ENCODE data around the gene C16orf92. TPM values are rescaled to one million over a fixed set of nuclear protein-coding genes. Genes with fewer than 3 reads are reported as not detected.

C16orf92 gene
- total and polyA plus RNA-seq, 2 donors from 2014 or later: not detected

DNA sequence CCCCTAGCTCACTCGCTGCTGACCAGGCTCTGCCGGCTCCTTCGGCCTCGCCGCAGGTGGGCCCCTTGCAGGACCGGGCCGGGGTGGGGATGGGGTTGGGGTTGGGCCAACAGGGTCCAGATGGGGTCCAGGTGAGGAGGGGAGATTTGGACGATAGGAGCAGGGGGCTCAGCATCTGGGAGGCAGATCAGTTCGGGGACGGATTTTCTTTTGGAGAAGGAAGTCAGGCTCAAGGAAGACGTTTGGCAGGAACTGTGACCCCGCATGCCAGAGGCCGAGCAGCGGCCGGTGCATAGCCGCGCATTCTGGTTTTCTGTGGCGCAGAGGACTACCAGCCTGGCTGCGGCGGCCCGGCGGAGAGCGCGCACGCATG is 41.7 kb downstream of the C16orf92 start:
- H3K4me3 ChIP-seq (ENCODE audit: low read length in 3 of 3): peak overlapping the region; percentile 56 to 91 (median 81)
- peak overlapping the region; percentile 97 to 99 for H3K27ac ChIP-seq (ENCODE audit: low read depth in 2 of 2, low read length in 2 of 2)
- no peaks in the 10 kb centered on the region for H3K27me3 ChIP-seq (ENCODE audit: control insufficient read depth, insufficient read depth, low read length)
- TF ChIP-seq, protein P1, sequence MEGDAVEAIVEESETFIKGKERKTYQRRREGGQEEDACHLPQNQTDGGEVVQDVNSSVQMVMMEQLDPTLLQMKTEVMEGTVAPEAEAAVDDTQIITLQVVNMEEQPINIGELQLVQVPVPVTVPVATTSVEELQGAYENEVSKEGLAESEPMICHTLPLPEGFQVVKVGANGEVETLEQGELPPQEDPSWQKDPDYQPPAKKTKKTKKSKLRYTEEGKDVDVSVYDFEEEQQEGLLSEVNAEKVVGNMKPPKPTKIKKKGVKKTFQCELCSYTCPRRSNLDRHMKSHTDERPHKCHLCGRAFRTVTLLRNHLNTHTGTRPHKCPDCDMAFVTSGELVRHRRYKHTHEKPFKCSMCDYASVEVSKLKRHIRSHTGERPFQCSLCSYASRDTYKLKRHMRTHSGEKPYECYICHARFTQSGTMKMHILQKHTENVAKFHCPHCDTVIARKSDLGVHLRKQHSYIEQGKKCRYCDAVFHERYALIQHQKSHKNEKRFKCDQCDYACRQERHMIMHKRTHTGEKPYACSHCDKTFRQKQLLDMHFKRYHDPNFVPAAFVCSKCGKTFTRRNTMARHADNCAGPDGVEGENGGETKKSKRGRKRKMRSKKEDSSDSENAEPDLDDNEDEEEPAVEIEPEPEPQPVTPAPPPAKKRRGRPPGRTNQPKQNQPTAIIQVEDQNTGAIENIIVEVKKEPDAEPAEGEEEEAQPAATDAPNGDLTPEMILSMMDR (IDR thresholded peaks at IDR 0.05; ENCODE audit: borderline replicate concordance, extremely low read depth, insufficient read depth): no peak
- DNase-seq: peak in 1 of 5 donors; percentile 87
- no peak for FAIRE-seq
- no peaks in the 10 kb centered on the region for H3K9me3 ChIP-seq (ENCODE audit: control insufficient read depth in 2 of 3, insufficient read depth in 1 of 3, low read length in 3 of 3)
- intact Hi-C loops (cut with DNase I): no loop called here
- peaks cover 8 to 29% (median 21%) of the 10 kb centered on the region in 3 donors for H3K36me3 ChIP-seq (ENCODE audit: control insufficient read depth in 2 of 3, insufficient read depth in 3 of 3, low read length in 3 of 3)
- H3K4me1 ChIP-seq (ENCODE audit: control insufficient read depth in 2 of 3, insufficient read depth in 2 of 3, low read depth in 1 of 3, low read length in 3 of 3): peaks cover 0 to 39% (median 18%) of the 10 kb centered on the region in 3 donors
- H3K9ac ChIP-seq (ENCODE audit: low read length in 3 of 3): peak overlapping the region; percentile 52 to 97 (median 52)

DNA sequence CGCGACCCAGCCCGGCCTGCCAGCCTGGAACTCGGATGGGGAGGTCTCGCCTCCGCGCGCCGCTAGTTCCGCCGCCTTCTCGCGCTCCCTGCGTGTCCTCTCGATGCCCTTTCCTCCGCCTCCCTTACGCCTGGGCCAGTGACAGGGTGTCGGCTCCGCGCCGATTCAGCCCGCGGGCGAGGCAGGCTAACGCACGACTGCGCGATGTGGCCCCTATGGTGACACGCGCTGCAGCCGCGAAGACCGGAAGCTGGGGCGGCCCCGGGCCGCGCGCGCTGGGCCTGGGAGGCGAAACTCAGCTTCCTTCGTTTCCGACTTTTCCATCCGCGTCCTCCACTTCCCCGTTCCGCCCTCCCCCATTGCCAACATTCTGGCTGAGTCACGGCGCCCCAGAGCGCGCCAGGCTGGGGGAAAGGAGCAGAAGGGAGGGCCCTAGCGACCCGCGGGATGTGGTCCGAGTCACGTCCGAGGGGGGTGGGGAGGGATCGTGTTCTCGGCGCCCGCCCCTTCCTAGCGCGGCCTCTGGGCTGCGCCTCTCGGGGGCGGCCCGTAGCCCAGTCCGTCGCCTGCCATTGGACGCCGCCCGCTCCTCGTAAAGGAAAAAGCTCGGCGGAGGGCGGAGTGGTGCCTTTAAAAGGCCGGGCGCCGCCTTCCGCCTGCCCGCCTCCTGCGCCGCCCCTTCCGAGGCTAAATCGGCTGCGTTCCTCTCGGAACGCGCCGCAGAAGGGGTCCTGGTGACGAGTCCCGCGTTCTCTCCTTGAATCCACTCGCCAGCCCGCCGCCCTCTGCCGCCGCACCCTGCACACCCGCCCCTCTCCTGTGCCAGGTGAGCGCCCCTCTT is 42.3 kb downstream of the C16orf92 start, which contains the start of gene ALDOA:
Gene ALDOA (plus strand): TSS at position 659 of the 841 bp plus-strand sequence. CDS start 1,138 bp downstream, outside the sequence.
- Histone ChIP-seq H3K36me3 (ENCODE audit: control insufficient read depth in 2 of 3, insufficient read depth in 3 of 3, low read length in 3 of 3) (peaks cover 8 to 35% (median 26%) of the 10 kb centered on the region in 3 donors), H3K4me3 (ENCODE audit: low read length in 3 of 3) (peak within 1 kb of the TSS; percentile 64 to 91 (median 81)), H3K9me3 (ENCODE audit: control insufficient read depth in 2 of 3, insufficient read depth in 1 of 3, low read length in 3 of 3) (no peaks in the 10 kb centered on the region), H3K4me1 (ENCODE audit: control insufficient read depth in 2 of 3, insufficient read depth in 2 of 3, low read depth in 1 of 3, low read length in 3 of 3) (peaks cover 0 to 42% (median 18%) of the 10 kb centered on the region in 3 donors), H3K27me3 (ENCODE audit: control insufficient read depth, insufficient read depth, low read length) (no peaks in the 10 kb centered on the region), H3K27ac (ENCODE audit: low read depth in 2 of 2, low read length in 2 of 2) (peak within 1 kb of the TSS; percentile 99), H3K9ac (ENCODE audit: low read length in 3 of 3) (peak within 1 kb of the TSS; percentile 67 to 97 (median 95))
- peak; percentile 98 to 100 (median 98) for DNase-seq
- intact Hi-C loops (cut with DNase I): no loop called here
- TF ChIP-seq, protein P1 (IDR thresholded peaks at IDR 0.05; ENCODE audit: borderline replicate concordance, extremely low read depth, insufficient read depth): peak; percentile 24
- peak; percentile 19 for FAIRE-seq

DNA sequence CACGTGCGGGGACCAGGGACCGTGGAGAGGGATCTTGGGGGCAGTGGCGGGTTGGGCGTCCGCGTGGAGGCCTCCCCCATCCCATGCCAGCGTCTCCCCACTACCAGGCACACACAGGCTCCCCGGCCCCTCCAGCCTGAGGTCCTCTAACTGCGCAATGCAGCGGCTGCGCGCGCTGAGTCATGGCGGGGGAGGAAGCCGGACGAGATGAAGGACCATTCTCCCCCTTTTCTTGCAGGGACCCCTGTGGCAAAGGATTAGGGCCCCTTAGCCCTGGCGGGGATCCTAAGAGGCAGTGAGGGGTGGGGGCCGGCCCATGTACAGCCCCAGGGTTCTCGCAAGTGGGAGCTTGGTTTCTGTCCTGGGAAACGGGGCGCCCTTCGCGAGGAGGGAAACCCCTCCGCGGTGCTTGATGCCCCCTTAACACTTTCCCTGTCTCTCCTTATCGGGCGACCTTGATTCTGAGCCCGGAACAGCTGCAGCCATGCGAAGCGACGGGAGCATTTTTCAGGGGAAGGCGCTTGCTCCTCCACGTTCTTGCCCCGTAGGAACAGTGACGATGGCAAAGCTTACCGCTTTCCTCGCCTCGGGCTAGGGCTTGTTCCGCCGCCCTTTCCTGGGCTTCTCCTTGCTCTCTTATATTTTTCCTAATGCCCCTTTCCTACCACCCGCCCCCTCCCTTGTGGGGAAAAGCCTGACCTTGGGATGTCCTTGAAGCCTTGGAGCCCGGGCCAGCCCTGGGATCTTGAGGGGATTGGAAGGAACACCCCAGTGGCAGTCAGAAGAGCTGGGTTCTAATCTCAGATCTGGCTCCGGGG is 43.2 kb downstream of the C16orf92 start:
- Histone ChIP-seq H3K27ac (ENCODE audit: low read depth in 2 of 2, low read length in 2 of 2) (peak overlapping the region; percentile 99), H3K4me3 (ENCODE audit: low read length in 3 of 3) (peak overlapping the region; percentile 64 to 91 (median 79)), H3K4me1 (ENCODE audit: control insufficient read depth in 2 of 3, insufficient read depth in 2 of 3, low read depth in 1 of 3, low read length in 3 of 3) (peaks cover 0 to 42% (median 18%) of the 10 kb centered on the region in 3 donors), H3K27me3 (ENCODE audit: control insufficient read depth, insufficient read depth, low read length) (no peaks in the 10 kb centered on the region), H3K9ac (ENCODE audit: low read length in 3 of 3) (peak overlapping the region; percentile 67 to 97 (median 95)), H3K36me3 (ENCODE audit: control insufficient read depth in 2 of 3, insufficient read depth in 3 of 3, low read length in 3 of 3) (peaks cover 11 to 43% (median 30%) of the 10 kb centered on the region in 3 donors), H3K9me3 (ENCODE audit: control insufficient read depth in 2 of 3, insufficient read depth in 1 of 3, low read length in 3 of 3) (no peaks in the 10 kb centered on the region)
- intact Hi-C loops (cut with DNase I): no loop called here
- DNase-seq (peak in 4 of 5 donors; percentile 40 to 66 (median 50)), FAIRE-seq (no peak)
- TF ChIP-seq, protein P1 (IDR thresholded peaks at IDR 0.05; ENCODE audit: borderline replicate concordance, extremely low read depth, insufficient read depth): no peak

All from kidney (tissue), 14 donors.